Measurements from ENCODE around the gene UNC5B. TPM values are rescaled to one million over a fixed set of nuclear protein-coding genes. Genes with fewer than 3 reads are reported as not detected.

UNC5B gene
- polyA plus RNA-seq, 4 donors, result 0.27 to 19.4 (median 6.7) TPM

- Histone ChIP-seq H3K9me3 (ENCODE audit: control insufficient read depth in 2 of 2, insufficient read depth in 1 of 2, low read depth in 1 of 2, low read length in 1 of 2) (no peaks in the 10 kb centered on the region), H3K4me3 (ENCODE audit: low read depth in 1 of 3, low read length in 3 of 3) (no peak overlapping the region), H3K27me3 (ENCODE audit: control insufficient read depth in 3 of 3, insufficient read depth in 3 of 3, low read length in 3 of 3) (peaks cover 0 to 4% (median 0%) of the 10 kb centered on the region in 3 donors), H3K4me1 (ENCODE audit: control insufficient read depth in 3 of 3, insufficient read depth in 2 of 3, low read depth in 1 of 3, low read length in 2 of 3) (peaks cover 0 to 18% (median 0%) of the 10 kb centered on the region in 3 donors), H3K27ac (ENCODE audit: low read depth in 1 of 3, low read length in 2 of 3) (no peak overlapping the region), H3K36me3 (ENCODE audit: control insufficient read depth in 3 of 3, insufficient read depth in 2 of 3, low read depth in 1 of 3, low read length in 3 of 3) (peaks cover 0 to 71% (median 0%) of the 10 kb centered on the region in 3 donors)
- FAIRE-seq (no peak), DNase-seq (peak; percentile 36 to 66)
- WGBS, 3 donors, result 37 to 55% (median 51%) methylated on average over 9 to 11 of the region's 11 CpGs
These were observed 72.8 kb downstream of the UNC5B start for GRCh38 chr10:71285180-71285545.

GRCh38 chr10:71285986-71286385, 73.6 kb downstream of the UNC5B start:
- H3K27ac ChIP-seq (ENCODE audit: low read depth in 1 of 3, low read length in 2 of 3), result no peak overlapping the region
- H3K27me3 ChIP-seq (ENCODE audit: control insufficient read depth in 3 of 3, insufficient read depth in 3 of 3, low read length in 3 of 3), result peaks cover 0 to 4% (median 0%) of the 10 kb centered on the region in 3 donors
- H3K4me3 ChIP-seq (ENCODE audit: low read depth in 1 of 3, low read length in 3 of 3), result no peak overlapping the region
- FAIRE-seq (no peak), DNase-seq (no peak)
- peaks cover 0 to 26% (median 0%) of the 10 kb centered on the region in 3 donors for H3K4me1 ChIP-seq (ENCODE audit: control insufficient read depth in 3 of 3, insufficient read depth in 2 of 3, low read depth in 1 of 3, low read length in 2 of 3)
- WGBS, 3 donors, result 61 to 77% (median 70%) methylated on average over 4 of the region's 4 CpGs
- H3K36me3 ChIP-seq (ENCODE audit: control insufficient read depth in 3 of 3, insufficient read depth in 2 of 3, low read depth in 1 of 3, low read length in 3 of 3), result peaks cover 0 to 69% (median 0%) of the 10 kb centered on the region in 3 donors
- H3K9me3 ChIP-seq (ENCODE audit: control insufficient read depth in 2 of 2, insufficient read depth in 1 of 2, low read depth in 1 of 2, low read length in 1 of 2), result no peaks in the 10 kb centered on the region

DNA sequence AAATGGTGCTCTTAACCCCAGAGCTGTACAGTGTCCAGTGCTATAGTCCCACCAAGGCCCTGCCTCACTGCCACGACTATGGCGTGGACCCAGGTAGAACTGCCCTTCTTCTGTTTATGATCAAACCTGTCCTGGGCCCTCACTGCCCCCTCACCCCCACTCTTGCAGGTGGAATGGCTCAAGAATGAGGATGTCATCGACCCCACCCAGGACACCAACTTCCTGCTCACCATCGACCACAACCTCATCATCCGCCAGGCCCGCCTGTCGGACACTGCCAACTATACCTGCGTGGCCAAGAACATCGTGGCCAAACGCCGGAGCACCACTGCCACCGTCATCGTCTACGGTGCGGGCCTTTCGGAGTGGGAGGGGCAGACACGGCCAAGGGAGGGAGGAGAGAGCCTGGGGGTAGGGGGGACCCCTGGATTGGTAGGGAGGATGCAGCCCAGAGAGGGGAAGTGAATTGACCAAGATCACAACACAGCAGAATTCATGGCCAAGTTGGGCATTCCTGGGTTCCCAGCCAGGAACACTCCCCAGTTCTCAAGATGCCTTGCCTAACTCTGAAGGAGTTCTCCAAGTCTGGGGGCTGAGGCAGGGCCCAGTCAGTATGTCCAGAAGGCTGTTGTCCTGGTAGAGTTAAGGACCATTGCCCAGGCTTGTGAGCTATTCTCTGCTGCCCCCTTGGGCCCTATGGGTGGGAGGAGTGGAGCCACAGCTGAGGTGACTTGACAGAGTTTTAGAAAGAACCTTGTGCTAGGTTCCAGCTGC, 74.3 kb downstream of the UNC5B start:
- 83 to 89% (median 84%) methylated on average over 17 of the region's 17 CpGs for WGBS, 3 donors
- peaks cover 0 to 4% (median 0%) of the 10 kb centered on the region in 3 donors for H3K27me3 ChIP-seq (ENCODE audit: control insufficient read depth in 3 of 3, insufficient read depth in 3 of 3, low read length in 3 of 3)
- H3K4me3 ChIP-seq (ENCODE audit: low read depth in 1 of 3, low read length in 3 of 3), result no peak overlapping the region
- DNase-seq, result no peak
- H3K4me1 ChIP-seq (ENCODE audit: control insufficient read depth in 3 of 3, insufficient read depth in 2 of 3, low read depth in 1 of 3, low read length in 2 of 3), result peaks cover 0 to 32% (median 0%) of the 10 kb centered on the region in 3 donors
- no peak for FAIRE-seq
- no peaks in the 10 kb centered on the region for H3K9me3 ChIP-seq (ENCODE audit: control insufficient read depth in 2 of 2, insufficient read depth in 1 of 2, low read depth in 1 of 2, low read length in 1 of 2)
- no peak overlapping the region for H3K27ac ChIP-seq (ENCODE audit: low read depth in 1 of 3, low read length in 2 of 3)
- peaks cover 0 to 73% (median 0%) of the 10 kb centered on the region in 3 donors for H3K36me3 ChIP-seq (ENCODE audit: control insufficient read depth in 3 of 3, insufficient read depth in 2 of 3, low read depth in 1 of 3, low read length in 3 of 3)

- FAIRE-seq (no peak), DNase-seq (no peak)
- Histone ChIP-seq H3K9me3 (ENCODE audit: control insufficient read depth in 2 of 2, insufficient read depth in 1 of 2, low read depth in 1 of 2, low read length in 1 of 2) (no peaks in the 10 kb centered on the region), H3K4me1 (ENCODE audit: control insufficient read depth in 3 of 3, insufficient read depth in 2 of 3, low read depth in 1 of 3, low read length in 2 of 3) (peaks cover 0 to 32% (median 0%) of the 10 kb centered on the region in 3 donors), H3K27me3 (ENCODE audit: control insufficient read depth in 3 of 3, insufficient read depth in 3 of 3, low read length in 3 of 3) (peaks cover 0 to 4% (median 0%) of the 10 kb centered on the region in 3 donors), H3K36me3 (ENCODE audit: control insufficient read depth in 3 of 3, insufficient read depth in 2 of 3, low read depth in 1 of 3, low read length in 3 of 3) (peaks cover 0 to 73% (median 0%) of the 10 kb centered on the region in 3 donors), H3K27ac (ENCODE audit: low read depth in 1 of 3, low read length in 2 of 3) (no peak overlapping the region), H3K4me3 (ENCODE audit: low read depth in 1 of 3, low read length in 3 of 3) (no peak overlapping the region)
- 80 to 87% (median 84%) methylated on average over 14 of the region's 14 CpGs for WGBS, 3 donors
These were observed 75.1 kb downstream of the UNC5B start for GRCh38 chr10:71287456-71287855.

DNA sequence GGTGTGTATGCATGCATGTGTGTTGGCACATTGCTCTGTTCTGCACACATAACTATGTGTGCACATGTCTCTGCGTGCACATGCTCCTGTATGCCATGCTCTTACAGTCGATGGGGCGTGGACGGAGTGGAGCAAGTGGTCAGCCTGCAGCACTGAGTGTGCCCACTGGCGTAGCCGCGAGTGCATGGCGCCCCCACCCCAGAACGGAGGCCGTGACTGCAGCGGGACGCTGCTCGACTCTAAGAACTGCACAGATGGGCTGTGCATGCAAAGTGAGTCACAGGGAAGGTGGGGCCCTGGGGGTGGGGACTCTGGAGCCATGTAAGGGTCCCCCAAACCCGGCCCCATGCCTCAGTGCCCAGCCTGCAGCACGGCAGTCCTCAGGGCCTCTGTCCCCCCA, 76.1 kb downstream of the UNC5B start:
- FAIRE-seq (no peak), DNase-seq (no peak)
- peaks cover 0 to 71% (median 0%) of the 10 kb centered on the region in 3 donors for H3K36me3 ChIP-seq (ENCODE audit: control insufficient read depth in 3 of 3, insufficient read depth in 2 of 3, low read depth in 1 of 3, low read length in 3 of 3)
- H3K4me3 ChIP-seq (ENCODE audit: low read depth in 1 of 3, low read length in 3 of 3), result no peak overlapping the region
- WGBS, 3 donors, result 81 to 92% (median 84%) methylated on average over 15 of the region's 15 CpGs
- H3K4me1 ChIP-seq (ENCODE audit: control insufficient read depth in 3 of 3, insufficient read depth in 2 of 3, low read depth in 1 of 3, low read length in 2 of 3), result peaks cover 0 to 32% (median 0%) of the 10 kb centered on the region in 3 donors
- peaks cover 0 to 4% (median 2%) of the 10 kb centered on the region in 3 donors for H3K27me3 ChIP-seq (ENCODE audit: control insufficient read depth in 3 of 3, insufficient read depth in 3 of 3, low read length in 3 of 3)
- no peaks in the 10 kb centered on the region for H3K9me3 ChIP-seq (ENCODE audit: control insufficient read depth in 2 of 2, insufficient read depth in 1 of 2, low read depth in 1 of 2, low read length in 1 of 2)
- H3K27ac ChIP-seq (ENCODE audit: low read depth in 1 of 3, low read length in 2 of 3), result no peak overlapping the region

- Histone ChIP-seq H3K36me3 (ENCODE audit: control insufficient read depth in 3 of 3, insufficient read depth in 2 of 3, low read depth in 1 of 3, low read length in 3 of 3) (peaks cover 0 to 70% (median 0%) of the 10 kb centered on the region in 3 donors), H3K27me3 (ENCODE audit: control insufficient read depth in 3 of 3, insufficient read depth in 3 of 3, low read length in 3 of 3) (peaks cover 0 to 4% (median 2%) of the 10 kb centered on the region in 3 donors), H3K4me3 (ENCODE audit: low read depth in 1 of 3, low read length in 3 of 3) (no peak overlapping the region), H3K27ac (ENCODE audit: low read depth in 1 of 3, low read length in 2 of 3) (no peak overlapping the region), H3K4me1 (ENCODE audit: control insufficient read depth in 3 of 3, insufficient read depth in 2 of 3, low read depth in 1 of 3, low read length in 2 of 3) (peaks cover 0 to 32% (median 0%) of the 10 kb centered on the region in 3 donors), H3K9me3 (ENCODE audit: control insufficient read depth in 2 of 2, insufficient read depth in 1 of 2, low read depth in 1 of 2, low read length in 1 of 2) (no peaks in the 10 kb centered on the region)
- FAIRE-seq (no peak), DNase-seq (no peak)
- 62 to 71% (median 64%) methylated on average over 12 of the region's 12 CpGs for WGBS, 3 donors
These were observed 77.2 kb downstream of the UNC5B start for GRCh38 chr10:71289421-71290130.

DNA sequence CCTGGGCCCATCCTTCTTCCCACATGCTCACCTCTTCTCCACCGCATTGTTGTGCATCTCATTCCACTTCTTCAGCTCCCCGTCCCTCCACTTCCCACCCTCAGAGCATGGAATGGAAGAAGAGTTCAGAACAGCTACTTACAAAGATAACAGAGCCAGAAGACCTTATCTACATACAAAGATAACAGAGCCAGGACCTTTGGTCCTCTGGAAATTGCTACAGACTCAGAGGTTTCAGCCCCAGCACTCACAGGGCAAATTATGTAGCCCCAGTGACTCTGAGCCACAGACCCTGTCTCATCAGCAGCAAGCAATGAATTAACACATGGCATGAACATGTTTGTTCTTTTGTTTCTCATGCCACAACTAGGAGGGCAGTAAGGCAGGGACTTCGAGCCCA, 78.0 kb downstream of the UNC5B start:
- H3K4me3 ChIP-seq (ENCODE audit: low read depth in 1 of 3, low read length in 3 of 3), result no peak overlapping the region
- DNase-seq (peak; percentile 44 to 70), FAIRE-seq (no peak)
- H3K27ac ChIP-seq (ENCODE audit: low read depth in 1 of 3, low read length in 2 of 3), result no peak overlapping the region
- peaks cover 0 to 27% (median 0%) of the 10 kb centered on the region in 3 donors for H3K4me1 ChIP-seq (ENCODE audit: control insufficient read depth in 3 of 3, insufficient read depth in 2 of 3, low read depth in 1 of 3, low read length in 2 of 3)
- peaks cover 0 to 4% (median 2%) of the 10 kb centered on the region in 3 donors for H3K27me3 ChIP-seq (ENCODE audit: control insufficient read depth in 3 of 3, insufficient read depth in 3 of 3, low read length in 3 of 3)
- H3K36me3 ChIP-seq (ENCODE audit: control insufficient read depth in 3 of 3, insufficient read depth in 2 of 3, low read depth in 1 of 3, low read length in 3 of 3), result peaks cover 0 to 69% (median 0%) of the 10 kb centered on the region in 3 donors
- no peaks in the 10 kb centered on the region for H3K9me3 ChIP-seq (ENCODE audit: control insufficient read depth in 2 of 2, insufficient read depth in 1 of 2, low read depth in 1 of 2, low read length in 1 of 2)
- 31 to 75% (median 41%) methylated on average over 3 of the region's 3 CpGs for WGBS, 3 donors

DNA sequence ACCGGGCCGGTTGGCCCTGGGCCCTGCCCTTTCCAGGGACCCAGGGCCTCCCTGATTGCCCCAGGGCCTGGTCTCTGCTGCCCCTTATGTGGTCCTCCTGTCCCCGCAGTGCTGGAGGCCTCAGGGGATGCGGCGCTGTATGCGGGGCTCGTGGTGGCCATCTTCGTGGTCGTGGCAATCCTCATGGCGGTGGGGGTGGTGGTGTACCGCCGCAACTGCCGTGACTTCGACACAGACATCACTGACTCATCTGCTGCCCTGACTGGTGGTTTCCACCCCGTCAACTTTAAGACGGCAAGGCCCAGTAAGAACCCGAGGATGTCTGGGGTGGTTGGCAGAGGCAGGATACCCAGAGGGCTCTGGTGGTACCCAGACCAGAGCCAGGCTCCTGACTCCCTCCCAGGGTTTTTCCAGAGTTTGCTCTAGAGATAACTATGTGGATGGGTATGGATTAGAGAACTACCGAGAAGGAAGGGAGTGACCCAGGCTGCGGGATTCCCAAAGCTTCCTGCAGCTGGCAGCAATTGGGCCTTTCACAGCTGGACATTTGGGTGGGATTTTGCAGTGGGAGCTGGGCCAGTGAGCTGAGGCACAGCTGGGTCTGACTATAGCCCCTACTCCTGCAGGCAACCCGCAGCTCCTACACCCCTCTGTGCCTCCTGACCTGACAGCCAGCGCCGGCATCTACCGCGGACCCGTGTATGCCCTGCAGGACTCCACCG, 78.6 kb downstream of the UNC5B start:
- Histone ChIP-seq H3K27me3 (ENCODE audit: control insufficient read depth in 3 of 3, insufficient read depth in 3 of 3, low read length in 3 of 3) (peaks cover 0 to 2% (median under 1%) of the 10 kb centered on the region in 3 donors), H3K4me3 (ENCODE audit: low read depth in 1 of 3, low read length in 3 of 3) (no peak overlapping the region), H3K9me3 (ENCODE audit: control insufficient read depth in 2 of 2, insufficient read depth in 1 of 2, low read depth in 1 of 2, low read length in 1 of 2) (no peaks in the 10 kb centered on the region), H3K4me1 (ENCODE audit: control insufficient read depth in 3 of 3, insufficient read depth in 2 of 3, low read depth in 1 of 3, low read length in 2 of 3) (peaks cover 0 to 27% (median 0%) of the 10 kb centered on the region in 3 donors), H3K27ac (ENCODE audit: low read depth in 1 of 3, low read length in 2 of 3) (no peak overlapping the region), H3K36me3 (ENCODE audit: control insufficient read depth in 3 of 3, insufficient read depth in 2 of 3, low read depth in 1 of 3, low read length in 3 of 3) (peaks cover 0 to 69% (median 0%) of the 10 kb centered on the region in 3 donors)
- DNase-seq, result no peak
- 80 to 88% (median 85%) methylated on average over 26 of the region's 26 CpGs for WGBS, 3 donors
- FAIRE-seq, result no peak

Measured in small intestine (tissue), 7 donors.